Mucosa of descending colon (tissue), 3 donors: Measurements from ENCODE around the gene SHE. TPM values are rescaled to one million over a fixed set of nuclear protein-coding genes. Genes with fewer than 3 reads are reported as not detected.
A peak's percentile ranks its signal among the peaks of the same experiment; 100 is the strongest.

Experiments
- ATAC-seq: fragments of 200-7000 bp; cut with Tn5 transposase; one replicate; pipeline ENCODE4 v1.9.1; 2020; ENCODE audit warnings: mild to moderate bottlenecking, moderate library complexity
- DNase-seq, 3 donors: peaks; one replicate each; pipeline ENCODE4 v3.0.0-alpha.2; 2020
- H3K36me3 ChIP-seq: fragments of 200-600 bp; one replicate; pipeline ENCODE4 v1.8.0; 2021; ENCODE audit warnings: low read depth, mild to moderate bottlenecking
- H3K4me1 ChIP-seq: fragments of 200-600 bp; one replicate; pipeline ENCODE4 v1.8.0; 2021; ENCODE audit warnings: low read depth, mild to moderate bottlenecking
- H3K4me3 ChIP-seq: fragments of 200-600 bp; one replicate; pipeline ENCODE4 v1.8.0; 2021; ENCODE audit warnings: mild to moderate bottlenecking
- H3K9me3 ChIP-seq: fragments of 200-600 bp; one replicate; pipeline ENCODE4 v1.8.0; 2021; ENCODE audit warnings: mild to moderate bottlenecking
- CTCF ChIP-seq: fragments of 200-600 bp; IDR thresholded peaks from one replicate; pipeline ENCODE4 v1.8.0; 2022; ENCODE audit warnings: antibody characterized with exemption, mild to moderate bottlenecking
- intact Hi-C, 2 donors: fragments of 100-400 bp; cut with DNase I in 1 of 2; cut with micrococcal nuclease in 1 of 2; formaldehyde crosslinking; loops; one replicate each; pipeline versions ENCODE4 v1.11.0 to v1.11.1; 2022; cut with DNase I, micrococcal nuclease
- total RNA-seq, 3 donors: library from RNA; stranded (reverse); fragmentation: NEBNext Ultra II Directional in 2 of 3; extraction: Animal tissue kit (Norgen Biotek cat#: 25700) in 2 of 3; gene quantifications; one replicate each; pipeline versions ENCODE4 v1.2.1 to v1.2.4, GENCODE V29; 2021 to 2023
- donor health status: DM: no; HTN: no; CAD: no; lungs with moderate emphysema.
- donor health status: DM: no; HTN: no; CAD: no.
- donor health status: DM: no; HTN: yes; CAD: no.

Gene SHE
- total RNA-seq, 3 donors from 2014 or later, result 3.6 to 7.7 (median 6.0) TPM

GRCh38 chr1:154548028-154548427, 45.8 kb upstream of the SHE start:
- H3K4me1 ChIP-seq, result peaks cover 10% of the 10 kb centered on the region
- intact Hi-C loops, result loop anchor here (10.0 kb wide), 1 partner anchor 63 kb away; no protein-coding TSS in a partner anchor
- H3K4me3 ChIP-seq, result no peak overlapping the region
- no peaks in the 10 kb centered on the region for H3K9me3 ChIP-seq
- TF ChIP-seq CTCF, result no peak
- no peak for DNase-seq
- peak; percentile 47 for ATAC-seq
- peaks cover 20% of the 10 kb centered on the region for H3K36me3 ChIP-seq

DNA sequence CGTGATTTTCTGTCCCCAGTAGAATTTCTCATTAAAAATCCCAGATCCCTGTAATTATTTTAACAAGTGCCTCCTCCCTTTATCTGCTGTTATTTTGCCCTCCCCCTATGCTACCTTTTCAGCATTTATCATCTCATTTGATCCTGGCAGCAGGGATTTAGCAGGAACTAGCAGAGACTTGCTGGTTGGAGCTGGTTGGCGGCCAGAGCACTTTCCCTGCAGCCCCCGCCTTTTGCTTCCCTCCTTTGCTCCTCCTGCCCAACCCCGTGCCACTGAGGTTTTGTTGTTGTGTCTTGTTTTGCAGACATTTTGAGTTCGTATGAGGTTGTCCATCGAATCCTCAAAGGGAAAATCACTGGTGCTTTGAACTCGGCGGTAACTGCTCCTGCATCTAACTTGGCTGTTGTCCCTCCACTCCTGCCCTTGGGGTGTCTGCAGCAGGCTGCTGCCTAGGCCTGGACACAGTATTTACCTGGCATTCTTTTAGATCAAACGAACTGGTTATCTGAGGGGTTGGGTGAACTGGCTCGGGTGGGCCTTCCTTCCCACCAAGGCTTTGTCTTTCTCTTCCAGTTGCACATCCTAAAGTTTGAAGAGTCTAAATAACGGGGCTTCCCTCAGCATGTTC, 45.0 kb upstream of the SHE start:
- H3K36me3 ChIP-seq, result peaks cover 12% of the 10 kb centered on the region
- no peak overlapping the region for H3K4me3 ChIP-seq
- intact Hi-C loops, result loop anchor here (10.0 kb wide), 1 partner anchor 62 kb away; no protein-coding TSS in a partner anchor
- ATAC-seq (no peak), DNase-seq (no peak)
- H3K9me3 ChIP-seq, result no peaks in the 10 kb centered on the region
- no peak for TF ChIP-seq CTCF
- H3K4me1 ChIP-seq, result peaks cover 10% of the 10 kb centered on the region

- intact Hi-C loops, result loop anchor here (10.0 kb wide), 1 partner anchor 62 kb away; no protein-coding TSS in a partner anchor
- Histone ChIP-seq H3K4me3 (no peak overlapping the region), H3K4me1 (peaks cover 10% of the 10 kb centered on the region), H3K36me3 (peaks cover 7% of the 10 kb centered on the region), H3K9me3 (no peaks in the 10 kb centered on the region)
- TF ChIP-seq CTCF, result no peak
- ATAC-seq (peak; percentile 67), DNase-seq (peak in 2 of 3 donors; percentile 46 to 58)
Observed at GRCh38 chr1:154546264-154547063, 44.3 kb upstream of the SHE start.

DNA sequence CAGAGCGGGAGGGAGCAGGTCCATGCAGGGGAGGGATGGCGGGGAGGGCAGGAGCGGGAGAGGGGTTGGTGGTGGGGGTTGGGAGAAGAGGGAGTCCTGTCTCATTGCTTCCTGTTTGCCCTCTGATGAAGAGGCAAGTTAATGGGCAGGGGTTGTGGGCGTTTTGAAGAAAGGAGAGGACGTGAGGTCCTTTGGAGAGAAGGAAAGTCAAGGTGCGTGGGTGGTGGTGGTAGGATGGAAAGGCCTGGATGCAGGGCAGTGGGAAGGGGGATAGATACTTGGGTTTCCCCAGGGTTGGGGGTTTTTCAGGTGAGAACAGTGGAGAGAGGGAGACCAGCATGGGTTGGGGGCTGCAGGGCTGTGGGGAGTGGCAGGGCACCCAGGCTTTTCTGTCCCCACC, 39.0 kb upstream of the SHE start:
- intact Hi-C loops, result loop anchor here (10.0 kb wide), 1 partner anchor 56 kb away; no protein-coding TSS in a partner anchor
- Histone ChIP-seq H3K4me3 (no peak overlapping the region), H3K36me3 (no peaks in the 10 kb centered on the region), H3K9me3 (no peaks in the 10 kb centered on the region), H3K4me1 (no peaks in the 10 kb centered on the region)
- ATAC-seq (no peak), DNase-seq (no peak)
- no peak for TF ChIP-seq CTCF

DNA sequence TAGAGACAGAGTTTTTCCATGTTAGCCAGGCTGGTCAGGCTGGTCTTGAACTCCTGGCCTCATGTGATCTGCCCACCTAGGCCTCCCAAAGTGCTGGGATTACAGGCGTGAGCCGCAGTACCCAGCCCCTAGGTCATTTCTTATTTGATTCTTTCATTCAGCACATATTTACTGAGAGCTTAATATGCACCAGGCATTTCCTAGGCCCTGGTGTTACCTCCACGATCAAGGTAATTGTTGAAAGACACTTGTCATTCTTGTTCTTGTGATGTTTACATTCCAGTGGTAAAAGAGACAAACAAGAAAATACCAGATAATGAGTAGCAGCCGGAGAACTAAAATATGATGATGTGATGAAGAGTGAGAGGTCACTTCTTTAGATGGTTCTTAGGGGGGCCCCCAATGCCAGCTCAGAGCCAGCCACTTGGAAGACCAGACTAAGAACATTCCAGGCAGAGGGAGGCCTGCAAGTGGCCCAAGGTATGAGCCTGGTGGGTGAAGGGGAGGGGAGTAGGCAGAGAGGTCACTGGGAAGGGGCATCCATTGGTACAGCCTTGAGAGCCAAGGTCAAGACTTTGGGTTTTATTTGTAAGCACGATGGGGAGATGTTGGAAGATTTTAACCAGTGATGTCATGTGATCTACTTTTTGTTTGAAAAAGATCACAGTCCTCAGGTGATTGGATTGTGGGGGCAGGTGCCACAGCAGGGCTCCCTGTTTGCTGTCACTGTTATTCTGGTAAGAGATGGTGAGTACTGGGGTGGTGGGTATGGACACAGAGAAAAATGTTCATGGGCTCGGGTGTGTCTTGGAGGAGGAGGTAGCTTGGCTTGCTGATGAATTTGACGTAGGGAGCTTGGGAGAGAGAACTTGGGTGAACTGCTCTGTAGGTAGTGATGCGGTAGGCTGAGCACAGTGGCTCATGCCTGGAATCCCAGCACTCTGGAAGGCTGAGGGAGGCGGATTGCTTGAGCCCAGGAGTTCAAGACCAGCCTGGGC, 37.6 kb upstream of the SHE start:
- intact Hi-C loops, result loop anchor here (10.0 kb wide), 1 partner anchor 55 kb away; no protein-coding TSS in a partner anchor
- Histone ChIP-seq H3K9me3 (no peaks in the 10 kb centered on the region), H3K36me3 (no peaks in the 10 kb centered on the region), H3K4me3 (no peak overlapping the region), H3K4me1 (no peaks in the 10 kb centered on the region)
- ATAC-seq (no peak), DNase-seq (no peak)
- TF ChIP-seq CTCF, result no peak
